GM18870 (cell line): ENCODE measurements around the gene NANOGP8.

ENCODE experiments used
- ATAC-seq: cut with Tn5 transposase; IDR thresholded peaks from one replicate; pipeline ENCODE4 v1.9.1; 2021; ENCODE audit warnings: moderate library complexity; ENCODE audit not compliant: unreplicated experiment

The NANOGP8 gene

GRCh38 chr15:35061161-35061824 is 23.8 kb downstream of the NANOGP8 start:
- ATAC-seq: no peak

- no peak for ATAC-seq
These were observed 24.5 kb downstream of the NANOGP8 start for GRCh38 chr15:35060591-35060990.

- no peak for ATAC-seq
These were observed 26.5 kb downstream of the NANOGP8 start for GRCh38 chr15:35058534-35059054.

GRCh38 chr15:35055416-35056105 is 29.5 kb downstream of the NANOGP8 start:
- ATAC-seq: no peak

GRCh38 chr15:35054380-35054779 is 30.7 kb downstream of the NANOGP8 start:
- no peak for ATAC-seq

GRCh38 chr15:35047996-35048395 is 37.1 kb downstream of the NANOGP8 start:
- ATAC-seq: no peak

- ATAC-seq: no peak
These were observed 37.6 kb downstream of the NANOGP8 start for GRCh38 chr15:35047528-35047927.

- ATAC-seq: no peak
These were observed 41.6 kb downstream of the NANOGP8 start for GRCh38 chr15:35043373-35044095.

- ATAC-seq: no peak
These were observed 44.5 kb downstream of the NANOGP8 start for GRCh38 chr15:35040339-35041255.

- ATAC-seq: no peak
These were observed 46.3 kb downstream of the NANOGP8 start for GRCh38 chr15:35038626-35039451.
